Stimulated activated effector memory CD8-positive, alpha-beta T cell treated with anti-CD3 and anti-CD28 coated beads, Interleukin-12 subunit alpha, Interleukin-12 subunit beta, amount 100 ng/mL, for 72 hours (primary cell): ENCODE data around the gene IL1RAP.
A peak's percentile ranks its signal among the peaks of the same experiment; 100 is the strongest.
"Not testable (repeated sequence)": the region's sequence is repeated elsewhere in the genome, so short reads cannot be mapped to it uniquely, and the experiment has no call there.

Experiments used
- ATAC-seq: fragments of 150-1000 bp; cut with Tn5 transposase; 2 replicates; pipeline ENCODE4 v1.10.0; 2021
- DNase-seq, 2 donors: peaks; one replicate each; pipeline ENCODE4 v3.0.0; 2021 to 2022; ENCODE audit warnings: low spot score in 2 of 2
- H3K27ac Mint-ChIP-seq: one replicate; pipeline ENCODE4 v1.8.0; 2022; ENCODE audit warnings: mild to moderate bottlenecking, mixed read lengths
- H3K36me3 Mint-ChIP-seq: one replicate; pipeline ENCODE4 v1.8.0; 2022; ENCODE audit warnings: mild to moderate bottlenecking, mixed read lengths
- H3K4me1 Mint-ChIP-seq: one replicate; pipeline ENCODE4 v1.8.0; 2022; ENCODE audit warnings: mixed read lengths
- H3K4me3 Mint-ChIP-seq: one replicate; pipeline ENCODE4 v1.8.0; 2022; ENCODE audit warnings: mild to moderate bottlenecking, mixed read lengths
- H3K9me3 Mint-ChIP-seq: one replicate; pipeline ENCODE4 v1.8.0; 2022; ENCODE audit warnings: mixed read lengths

IL1RAP gene

DNA sequence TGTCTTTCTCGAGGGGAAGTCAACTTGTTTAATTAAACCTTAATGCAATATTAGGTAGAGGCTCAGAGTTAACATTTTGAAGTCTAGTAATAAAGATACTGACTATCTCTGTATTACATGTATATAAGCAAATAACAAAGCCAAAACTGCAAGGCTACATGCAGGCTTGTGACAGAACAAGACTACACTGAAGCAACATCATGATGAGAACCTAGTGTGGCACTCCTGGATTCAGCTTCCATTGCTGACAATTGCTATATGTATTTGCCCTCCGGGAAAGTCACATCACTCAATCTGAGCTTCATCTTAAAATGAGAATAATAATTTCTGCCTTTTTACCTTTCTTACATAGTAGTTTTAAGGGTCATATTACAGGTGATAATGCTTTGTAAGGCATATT, 15.6 kb upstream of the IL1RAP start:
- no peaks in the 10 kb centered on the region for H3K36me3 Mint-ChIP-seq
- DNase-seq (no peak), ATAC-seq (no peak)
- no peaks in the 10 kb centered on the region for H3K4me1 Mint-ChIP-seq
- no peak overlapping the region for H3K27ac Mint-ChIP-seq
- no peaks in the 10 kb centered on the region for H3K9me3 Mint-ChIP-seq
- H3K4me3 Mint-ChIP-seq, result no peak overlapping the region

DNA sequence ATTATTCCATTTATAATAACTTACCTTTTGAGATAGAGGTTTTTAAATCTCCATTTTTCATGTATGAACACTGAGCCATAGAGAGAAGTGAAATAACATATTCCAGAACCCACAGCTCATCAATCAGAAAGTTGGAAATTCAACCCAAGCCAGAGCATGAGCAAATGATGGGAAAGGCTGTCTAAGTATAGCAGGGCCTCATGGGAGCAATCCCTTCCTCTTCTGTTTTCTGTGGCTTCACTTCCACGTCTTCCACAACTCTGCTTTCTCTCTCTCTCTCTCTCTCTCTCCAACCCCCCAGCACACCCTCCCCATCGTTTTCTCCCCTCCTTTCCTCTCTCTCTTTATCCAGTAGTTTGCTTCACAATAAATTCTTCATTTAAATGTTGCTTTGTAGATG, 14.8 kb upstream of the IL1RAP start:
- no peaks in the 10 kb centered on the region for H3K36me3 Mint-ChIP-seq
- no peak for ATAC-seq
- DNase-seq, result no peak
- H3K27ac Mint-ChIP-seq, result no peak overlapping the region
- no peaks in the 10 kb centered on the region for H3K4me1 Mint-ChIP-seq
- H3K9me3 Mint-ChIP-seq, result no peaks in the 10 kb centered on the region
- no peak overlapping the region for H3K4me3 Mint-ChIP-seq

DNA sequence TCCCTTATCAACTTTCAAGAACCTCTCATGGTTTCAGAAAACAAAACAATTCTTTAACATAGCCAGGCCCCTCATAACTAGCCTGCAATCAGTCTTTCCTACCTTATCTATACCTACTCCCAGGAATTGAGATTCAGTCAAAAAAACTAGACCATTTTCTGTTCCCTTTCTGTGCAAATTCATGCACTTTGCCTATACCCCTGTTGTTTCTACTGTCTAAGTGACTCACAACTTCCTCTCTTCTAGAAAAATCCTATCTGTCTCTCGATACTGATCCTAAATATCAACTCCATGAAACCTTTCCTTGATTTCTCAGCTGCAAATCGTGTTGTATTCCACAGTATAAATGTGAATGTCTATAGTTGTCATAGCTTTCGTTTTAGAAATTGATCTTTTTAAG, 10.9 kb upstream of the IL1RAP start:
- Mint-ChIP-seq H3K4me1 (no peaks in the 10 kb centered on the region), H3K36me3 (no peaks in the 10 kb centered on the region), H3K27ac (no peak overlapping the region), H3K9me3 (no peaks in the 10 kb centered on the region), H3K4me3 (no peak overlapping the region)
- ATAC-seq, result no peak
- no peak for DNase-seq

DNA sequence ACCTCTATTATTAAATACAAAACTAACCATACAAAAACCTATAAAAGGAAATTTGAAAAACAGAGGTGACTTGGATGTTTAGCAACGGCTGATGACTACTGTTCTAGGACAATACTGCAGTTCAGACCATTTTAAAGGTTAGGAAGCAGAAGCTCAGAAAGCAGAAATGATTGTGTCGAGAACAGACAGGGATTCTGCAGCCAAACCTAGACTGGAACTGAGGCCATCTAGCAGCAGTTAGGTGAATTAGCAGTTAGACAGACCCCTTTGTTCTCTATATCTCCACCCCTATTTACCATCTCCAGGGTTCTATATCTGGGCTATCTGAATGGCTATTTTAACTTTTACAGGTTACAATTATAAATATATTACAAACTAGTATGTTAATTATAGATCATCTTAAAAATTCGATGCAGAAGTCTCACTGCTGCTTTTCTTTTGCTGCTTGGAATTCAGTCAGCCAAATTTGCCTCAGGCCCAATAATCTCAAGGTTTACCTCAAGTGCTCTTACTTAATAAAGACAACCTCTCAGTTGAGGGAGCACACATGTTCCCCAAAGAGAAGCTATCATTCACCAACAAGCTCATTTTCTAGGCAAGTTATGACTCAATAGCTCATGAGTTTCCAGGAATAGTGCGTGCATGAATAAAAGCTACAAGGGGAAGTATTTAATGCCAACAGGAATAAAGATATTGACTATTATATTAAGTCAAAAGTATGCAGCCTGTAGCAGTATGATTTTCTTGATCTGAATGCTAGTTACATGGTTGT, 9.3 kb upstream of the IL1RAP start:
- Mint-ChIP-seq H3K4me1 (no peaks in the 10 kb centered on the region), H3K4me3 (no peak overlapping the region), H3K9me3 (no peaks in the 10 kb centered on the region), H3K36me3 (no peaks in the 10 kb centered on the region), H3K27ac (no peak overlapping the region)
- no peak for ATAC-seq
- no peak for DNase-seq

DNA sequence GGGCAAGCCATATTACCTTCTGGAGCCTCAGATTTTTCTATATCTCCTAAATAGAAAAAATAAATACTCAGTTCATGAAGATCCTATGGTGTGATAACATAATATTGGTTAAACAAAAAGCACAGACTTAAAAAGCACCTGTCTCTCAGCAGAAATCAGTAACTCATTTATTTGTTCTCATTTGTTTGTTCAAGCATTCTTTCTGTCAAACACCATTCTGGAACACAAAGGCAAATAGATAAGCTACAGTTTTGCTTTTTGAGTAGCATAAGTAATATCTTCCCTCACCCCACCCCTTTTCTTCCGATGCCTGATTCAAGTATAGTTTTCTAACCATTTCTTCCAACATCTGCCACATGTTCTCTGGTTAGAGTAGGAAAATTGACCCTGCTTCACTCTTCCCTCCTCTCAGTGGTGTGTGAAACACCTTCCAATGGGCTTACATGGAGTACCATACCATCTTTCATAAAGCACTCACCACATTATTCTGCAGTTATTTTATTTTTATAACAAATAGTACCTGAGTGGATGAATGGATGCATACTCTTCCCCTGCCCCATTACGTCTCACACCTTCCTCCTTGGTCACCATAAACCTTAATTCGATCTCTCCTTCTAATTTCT, 8.4 kb upstream of the IL1RAP start:
- H3K4me3 Mint-ChIP-seq, result no peak overlapping the region
- no peaks in the 10 kb centered on the region for H3K9me3 Mint-ChIP-seq
- no peak for DNase-seq
- no peak for ATAC-seq
- H3K27ac Mint-ChIP-seq, result no peak overlapping the region
- no peaks in the 10 kb centered on the region for H3K36me3 Mint-ChIP-seq
- no peaks in the 10 kb centered on the region for H3K4me1 Mint-ChIP-seq

DNA sequence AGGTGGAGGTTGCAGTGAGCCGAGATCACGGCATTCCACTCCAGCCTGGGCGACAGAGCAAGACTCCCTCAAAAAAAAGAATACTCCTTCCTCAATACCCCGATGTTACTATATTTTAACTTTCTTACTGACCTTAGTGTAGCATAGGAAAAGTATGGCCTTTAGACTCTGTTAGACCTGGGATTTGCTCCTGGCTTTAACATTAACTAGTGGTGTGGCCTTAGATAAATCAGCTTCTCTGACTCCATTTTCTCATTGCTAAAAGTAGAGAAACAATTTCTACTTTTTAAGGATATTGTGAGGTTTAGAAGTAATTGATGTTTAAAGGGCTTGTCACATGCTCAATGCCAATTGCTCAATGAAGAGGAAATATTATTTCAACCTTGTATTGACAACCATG, 7.6 kb upstream of the IL1RAP start:
- no peaks in the 10 kb centered on the region for H3K4me1 Mint-ChIP-seq
- no peaks in the 10 kb centered on the region for H3K36me3 Mint-ChIP-seq
- no peak overlapping the region for H3K4me3 Mint-ChIP-seq
- no peak for DNase-seq
- no peaks in the 10 kb centered on the region for H3K9me3 Mint-ChIP-seq
- ATAC-seq, result no peak
- H3K27ac Mint-ChIP-seq, result no peak overlapping the region

DNA sequence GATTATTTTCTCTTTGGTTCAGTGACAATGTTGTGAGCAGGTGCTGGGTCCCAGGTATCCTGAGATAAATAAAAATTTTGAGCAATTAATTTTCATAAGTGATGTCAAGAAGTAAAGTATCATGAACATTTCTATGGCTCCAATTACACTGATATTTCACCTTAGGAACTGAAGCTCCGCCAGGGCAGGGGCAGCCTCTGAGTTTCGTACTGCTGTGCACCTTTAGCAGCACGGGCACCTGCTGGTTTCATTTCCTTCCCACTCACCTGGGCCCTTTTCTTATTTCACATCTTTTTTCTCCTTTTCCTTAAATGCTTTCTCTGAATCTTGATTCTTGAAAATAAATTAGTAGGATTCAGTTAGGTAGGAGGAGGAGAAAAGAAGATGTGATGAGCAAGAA, 1.2 kb upstream of the IL1RAP start:
- ATAC-seq (no peak), DNase-seq (no peak)
- Mint-ChIP-seq H3K4me3 (peak overlapping the region; percentile 80), H3K27ac (peak overlapping the region; percentile 85), H3K4me1 (peaks cover 28% of the 10 kb centered on the region), H3K9me3 (no peaks in the 10 kb centered on the region), H3K36me3 (peaks cover 22% of the 10 kb centered on the region)

DNA sequence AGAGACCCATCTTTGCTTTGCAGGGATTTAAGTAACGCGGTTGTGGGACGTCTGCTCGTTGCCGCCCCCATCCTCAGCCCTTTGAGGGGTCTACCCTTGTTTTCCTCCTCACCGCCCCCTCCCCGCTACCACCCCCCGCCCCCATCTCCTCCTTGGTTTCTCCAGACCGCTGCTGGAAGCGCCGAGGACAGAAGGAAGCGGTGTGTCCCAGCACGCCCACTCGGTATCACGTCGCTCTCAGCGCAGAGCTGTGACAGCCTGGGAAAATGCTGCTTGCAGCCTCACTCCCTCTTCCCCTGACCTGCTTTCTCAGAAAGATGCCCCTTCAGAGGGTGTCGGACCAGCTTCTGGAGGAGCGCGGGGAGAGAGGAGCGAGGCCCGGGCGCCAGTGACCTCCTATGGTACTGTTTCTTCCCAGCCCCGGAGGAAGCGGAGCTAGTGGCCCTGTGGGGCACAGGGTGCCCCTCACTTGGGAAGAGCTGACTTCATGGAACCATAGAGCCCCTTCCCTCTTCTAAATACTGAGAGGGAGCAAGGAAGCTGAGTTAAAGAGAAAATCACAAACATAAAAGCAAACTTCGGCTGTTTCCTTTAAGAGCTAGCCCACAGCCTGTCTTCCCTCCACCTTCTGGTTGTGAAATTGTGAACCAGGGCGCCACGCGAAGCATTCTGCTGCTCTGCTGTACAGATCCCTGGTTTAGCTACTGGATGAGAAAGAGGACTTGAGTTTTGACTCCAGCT, 698 bp downstream of the IL1RAP start:
- ATAC-seq (peak; percentile 39), DNase-seq (peak; percentile 26 to 64)
- Mint-ChIP-seq H3K4me1 (peaks cover 33% of the 10 kb centered on the region), H3K9me3 (no peaks in the 10 kb centered on the region), H3K27ac (peak overlapping the region; percentile 85), H3K4me3 (peak overlapping the region; percentile 80), H3K36me3 (peaks cover 36% of the 10 kb centered on the region)

DNA sequence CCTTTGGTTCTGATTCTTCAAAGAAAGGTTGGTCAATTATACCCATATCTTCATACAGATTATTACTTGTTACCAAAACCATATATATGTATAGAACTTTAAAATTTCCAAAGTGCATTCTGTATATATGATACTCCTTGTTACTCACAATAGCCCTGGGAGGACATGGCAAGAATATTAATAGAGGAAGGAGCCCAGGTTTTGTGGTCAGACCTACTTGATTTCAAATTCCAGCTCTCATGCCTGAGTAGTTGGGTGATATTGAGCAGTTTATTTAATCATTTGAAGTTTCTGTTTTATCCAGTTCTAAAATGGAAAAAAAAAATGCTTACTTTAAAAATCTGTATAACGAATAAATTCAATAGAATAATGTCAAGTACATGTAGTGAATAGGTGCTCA, 2.5 kb downstream of the IL1RAP start:
- peaks cover 45% of the 10 kb centered on the region for H3K36me3 Mint-ChIP-seq
- no peaks in the 10 kb centered on the region for H3K9me3 Mint-ChIP-seq
- DNase-seq (no peak), ATAC-seq (no peak)
- H3K4me1 Mint-ChIP-seq, result peaks cover 36% of the 10 kb centered on the region
- H3K4me3 Mint-ChIP-seq, result peak overlapping the region; percentile 80
- peak overlapping the region; percentile 18 for H3K27ac Mint-ChIP-seq

DNA sequence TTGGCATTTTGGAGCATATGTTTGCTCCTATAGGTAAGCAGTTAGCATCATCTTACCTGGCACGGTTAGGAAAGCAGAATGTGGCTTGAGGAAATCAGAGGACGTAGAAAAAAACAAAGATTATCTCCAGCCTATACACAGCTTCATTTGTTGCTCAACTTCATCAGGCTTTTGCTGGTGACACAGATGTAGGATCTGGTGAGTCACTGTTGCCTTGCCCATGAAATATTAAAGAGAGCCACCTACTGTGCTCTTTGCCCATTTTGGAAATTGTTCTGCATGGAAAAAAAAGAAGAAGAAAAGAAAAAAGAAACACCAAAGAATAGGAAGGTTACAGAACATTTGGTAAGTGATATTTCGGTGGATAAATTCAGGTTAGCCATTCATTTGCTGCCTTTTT, 3.8 kb downstream of the IL1RAP start:
- no peak for DNase-seq
- H3K9me3 Mint-ChIP-seq, result no peaks in the 10 kb centered on the region
- peaks cover 35% of the 10 kb centered on the region for H3K4me1 Mint-ChIP-seq
- peaks cover 50% of the 10 kb centered on the region for H3K36me3 Mint-ChIP-seq
- H3K27ac Mint-ChIP-seq, result no peak overlapping the region
- no peak for ATAC-seq
- H3K4me3 Mint-ChIP-seq, result peak overlapping the region; percentile 20

DNA sequence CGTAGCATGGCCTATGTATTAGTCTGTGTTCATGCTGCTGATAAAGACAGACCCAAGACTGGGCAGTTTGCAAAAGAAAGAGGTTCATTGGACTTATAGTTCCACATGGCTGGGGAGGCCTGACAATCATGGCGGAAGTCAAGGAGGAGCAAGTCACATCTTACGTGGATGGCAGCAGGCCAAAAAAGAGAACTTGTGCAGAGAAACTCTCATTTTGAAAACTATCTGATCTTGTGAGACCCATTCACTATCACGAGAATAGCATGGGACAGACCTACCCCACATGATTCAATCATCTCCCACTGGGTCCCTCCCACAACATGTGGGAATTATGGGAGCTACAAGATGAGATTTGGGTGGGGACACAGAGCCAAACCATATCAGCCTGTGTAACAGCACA, 4.6 kb downstream of the IL1RAP start:
- ATAC-seq, DNase-seq, H3K27ac Mint-ChIP-seq, H3K4me3 Mint-ChIP-seq, H3K9me3 Mint-ChIP-seq: not testable (repeated sequence)
- Mint-ChIP-seq H3K36me3 (peaks cover 46% of the 10 kb centered on the region), H3K4me1 (peaks cover 26% of the 10 kb centered on the region)

DNA sequence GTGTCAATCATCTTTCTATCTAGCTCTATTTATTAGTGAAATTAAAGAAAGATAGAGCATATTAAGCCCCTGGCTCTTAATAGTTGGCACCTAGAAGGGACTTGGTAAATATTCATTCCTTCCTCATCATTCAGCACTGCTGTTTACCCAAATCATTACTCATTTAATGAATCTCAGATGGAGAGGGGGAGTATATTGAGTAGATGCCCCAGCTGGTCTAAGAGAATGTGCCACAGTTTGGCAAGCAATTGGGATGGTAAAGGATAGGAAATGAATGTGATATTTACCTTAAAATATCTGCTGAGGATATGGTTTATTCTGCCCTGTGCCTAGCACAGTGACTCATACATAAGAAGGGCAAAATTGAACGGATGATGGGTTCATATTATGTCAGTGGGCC, 6.0 kb downstream of the IL1RAP start:
- peaks cover 44% of the 10 kb centered on the region for H3K36me3 Mint-ChIP-seq
- peaks cover 25% of the 10 kb centered on the region for H3K4me1 Mint-ChIP-seq
- H3K4me3 Mint-ChIP-seq, result no peak overlapping the region
- H3K9me3 Mint-ChIP-seq, result no peaks in the 10 kb centered on the region
- H3K27ac Mint-ChIP-seq, result no peak overlapping the region
- peak; percentile 37 for ATAC-seq
- no peak for DNase-seq

DNA sequence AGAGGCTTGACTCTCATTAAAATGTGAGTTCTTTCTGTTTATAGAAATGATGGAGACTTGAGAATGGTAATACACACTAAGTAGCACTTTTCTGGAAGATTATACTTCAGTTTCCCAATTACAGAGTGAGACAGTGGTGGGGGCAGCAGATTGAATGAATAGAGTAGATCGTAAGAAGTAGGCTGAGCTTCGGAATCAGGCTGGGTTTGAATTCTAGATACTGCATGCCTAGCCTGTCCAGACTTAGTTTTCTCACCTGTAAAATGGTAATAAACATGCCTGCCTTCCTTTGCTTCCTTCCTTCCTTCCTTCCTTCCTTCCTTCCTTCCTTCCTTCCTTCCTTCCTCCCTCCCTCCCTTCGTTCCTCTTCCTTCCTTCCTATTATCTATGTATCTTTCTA, 8.1 kb downstream of the IL1RAP start:
- Mint-ChIP-seq H3K4me3 (no peak overlapping the region), H3K36me3 (peaks cover 36% of the 10 kb centered on the region), H3K4me1 (peaks cover 20% of the 10 kb centered on the region), H3K9me3 (no peaks in the 10 kb centered on the region), H3K27ac (no peak overlapping the region)
- ATAC-seq, result no peak
- DNase-seq, result no peak

DNA sequence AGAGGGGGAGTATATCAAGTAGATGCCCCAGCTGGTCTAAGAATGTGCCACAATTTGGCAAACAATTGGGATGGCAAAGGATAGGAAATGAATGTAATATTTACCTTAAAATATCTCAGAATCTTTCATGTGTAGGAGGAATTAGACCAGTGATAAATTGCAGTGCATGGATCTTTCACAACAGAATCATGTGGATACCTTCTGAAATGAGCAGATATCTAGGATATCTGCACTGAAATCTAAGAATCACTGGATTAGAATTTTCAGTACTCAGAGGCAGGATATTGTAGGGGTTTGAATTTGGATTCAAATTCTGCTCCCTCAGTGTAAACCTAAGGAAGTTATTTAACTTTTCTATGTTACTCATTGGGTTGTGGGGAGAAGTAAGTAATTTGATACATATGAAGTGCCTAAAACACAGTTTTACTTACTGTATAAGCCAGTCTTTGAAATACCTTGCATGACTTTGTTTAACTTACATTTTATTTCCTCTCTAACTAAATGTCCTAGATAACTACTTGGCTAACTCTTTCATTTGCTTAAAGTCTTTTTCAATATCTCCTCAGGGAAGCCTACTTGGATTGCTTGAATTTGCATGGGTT, 8.8 kb downstream of the IL1RAP start:
- Mint-ChIP-seq H3K4me3 (no peak overlapping the region), H3K36me3 (peaks cover 41% of the 10 kb centered on the region), H3K27ac (no peak overlapping the region), H3K4me1 (peaks cover 12% of the 10 kb centered on the region), H3K9me3 (no peaks in the 10 kb centered on the region)
- ATAC-seq (no peak), DNase-seq (no peak)

DNA sequence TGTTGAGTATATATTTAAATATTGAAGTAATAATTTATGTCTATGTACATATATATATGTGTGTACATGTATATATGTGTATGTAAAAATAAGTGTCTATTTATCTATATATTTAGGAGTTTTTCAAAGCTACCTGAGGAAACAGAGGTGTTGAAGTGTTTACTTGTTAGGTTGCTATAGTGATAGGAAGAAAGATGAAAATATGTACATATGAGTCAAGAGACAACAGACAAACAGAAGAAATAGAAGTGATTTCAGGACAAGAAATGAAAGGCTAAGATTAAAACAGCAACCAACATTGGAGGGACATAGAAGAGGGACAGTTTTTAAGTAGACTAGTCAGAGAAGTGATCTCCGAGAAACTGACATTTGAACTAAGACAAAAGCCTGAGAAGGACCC, 11.1 kb downstream of the IL1RAP start:
- DNase-seq (no peak), ATAC-seq (no peak)
- Mint-ChIP-seq H3K9me3 (no peaks in the 10 kb centered on the region), H3K36me3 (peaks cover 45% of the 10 kb centered on the region), H3K4me1 (peaks cover 12% of the 10 kb centered on the region), H3K4me3 (no peak overlapping the region), H3K27ac (no peak overlapping the region)
